ENCODE results near the gene PSAP.

- no peak for TF ChIP-seq CTCF (IDR thresholded peaks at IDR 0.05; ENCODE audit: low read length)
- no peak for TF ChIP-seq EZH2 (optimal IDR thresholded peaks at IDR 0.05; ENCODE audit: low read depth, low read length)
- no peak for TF ChIP-seq EZH2phosphoT487 (IDR thresholded peaks at IDR 0.05; ENCODE audit: low read length)
Measured at GRCh38 chr10:71771821-71772617, 79.0 kb downstream of the PSAP start.

All from MM.1S (cell line).